Central memory CD8-positive, alpha-beta T cell (primary cell): ENCODE results near the gene ARFRP1.
"Not testable (repeated sequence)": the region's sequence is repeated elsewhere in the genome, so short reads cannot be mapped to it uniquely, and the experiment has no call there.

Experiments used
- ATAC-seq: fragments of 150-1000 bp; cut with Tn5 transposase; replicated peaks from 2 replicates; pipeline ENCODE4 v1.10.0; 2022; ENCODE audit warnings: mild to moderate bottlenecking, moderate FRiP score, moderate number of reproducible peaks; ENCODE audit not compliant: poor library complexity, severe bottlenecking; ENCODE audit errors: extremely low read depth
- DNase-seq, 2 donors: peaks; one replicate each; pipeline ENCODE4 v3.0.0; 2021; ENCODE audit warnings: low spot score in 2 of 2
- H3K27ac Mint-ChIP-seq: one replicate; pipeline ENCODE4 v1.8.0; 2022; ENCODE audit warnings: low read depth, mild to moderate bottlenecking, moderate library complexity, mixed read lengths
- H3K27me3 Mint-ChIP-seq: one replicate; pipeline ENCODE4 v1.8.0; 2022; ENCODE audit warnings: mixed read lengths
- H3K36me3 Mint-ChIP-seq: one replicate; pipeline ENCODE4 v1.8.0; 2022; ENCODE audit warnings: mild to moderate bottlenecking, moderate library complexity, mixed read lengths; ENCODE audit not compliant: insufficient read depth
- H3K4me1 Mint-ChIP-seq: one replicate; pipeline ENCODE4 v1.8.0; 2022; ENCODE audit warnings: mixed read lengths
- H3K4me3 Mint-ChIP-seq: one replicate; pipeline ENCODE4 v1.8.0; 2022; ENCODE audit warnings: mild to moderate bottlenecking, moderate library complexity, mixed read lengths
- H3K9me3 Mint-ChIP-seq: one replicate; pipeline ENCODE4 v1.8.0; 2022; ENCODE audit warnings: mixed read lengths

The ARFRP1 gene

GRCh38 chr20:63734111-63734945 is 26.6 kb upstream of the ARFRP1 start:
- ATAC-seq, result no peak
- H3K27me3 Mint-ChIP-seq, result no peaks in the 10 kb centered on the region
- peak overlapping the region; percentile 35 for H3K4me3 Mint-ChIP-seq
- H3K4me1 Mint-ChIP-seq, result peaks cover 24% of the 10 kb centered on the region
- H3K9me3 Mint-ChIP-seq, result no peaks in the 10 kb centered on the region
- H3K27ac Mint-ChIP-seq, result peak overlapping the region; percentile 61
- H3K36me3 Mint-ChIP-seq, result peaks cover 39% of the 10 kb centered on the region
- no peak for DNase-seq

DNA sequence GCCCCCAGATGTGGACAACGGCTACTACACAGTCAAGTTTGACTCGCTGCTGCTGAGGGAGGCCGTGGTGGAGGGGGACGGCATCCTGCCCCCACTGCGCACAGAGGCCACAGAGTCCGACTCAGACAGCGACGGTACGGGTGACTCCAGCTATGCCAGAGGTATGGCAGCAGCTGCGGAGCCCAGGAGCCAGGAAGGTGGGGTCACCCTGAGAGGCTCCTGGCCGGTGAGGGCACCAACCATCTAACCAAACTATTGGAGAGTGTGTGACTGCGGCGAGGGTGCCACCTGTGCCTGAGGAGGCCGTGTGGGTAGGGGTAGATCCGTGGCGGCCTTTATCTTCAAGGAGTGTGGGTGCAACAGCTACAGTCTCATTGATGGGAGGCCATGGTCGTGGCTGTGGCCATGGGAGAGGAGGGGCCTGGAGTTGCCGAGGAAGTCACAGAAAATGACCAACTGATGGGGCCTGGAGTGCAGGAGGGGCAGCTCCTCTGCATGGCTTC is 25.9 kb upstream of the ARFRP1 start:
- DNase-seq, result no peak
- H3K4me1 Mint-ChIP-seq, result peaks cover 26% of the 10 kb centered on the region
- H3K9me3 Mint-ChIP-seq, result no peaks in the 10 kb centered on the region
- H3K4me3 Mint-ChIP-seq, result peak overlapping the region; percentile 35
- peak overlapping the region; percentile 61 for H3K27ac Mint-ChIP-seq
- H3K27me3 Mint-ChIP-seq, result no peaks in the 10 kb centered on the region
- H3K36me3 Mint-ChIP-seq, result peaks cover 36% of the 10 kb centered on the region
- no peak for ATAC-seq

DNA sequence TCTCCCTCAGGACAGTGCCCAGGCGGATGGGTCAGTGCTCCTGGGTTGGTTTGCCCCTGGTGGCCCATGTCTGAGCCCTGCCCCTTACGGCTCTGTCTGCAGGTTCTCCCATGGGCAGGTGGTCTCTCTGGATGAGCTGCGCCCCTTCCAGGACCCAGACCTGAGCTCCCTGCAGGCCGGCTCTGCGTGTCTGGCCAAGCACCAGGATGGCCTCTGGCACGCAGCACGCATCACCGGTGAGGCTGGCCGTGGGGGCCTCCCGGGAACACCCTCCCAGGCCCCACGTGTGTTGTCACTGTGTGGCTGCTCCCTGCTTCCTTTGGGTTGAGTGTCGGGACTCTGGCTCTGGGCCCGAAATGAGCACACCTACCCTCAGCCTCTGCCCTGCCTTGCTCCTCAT is 25.3 kb upstream of the ARFRP1 start:
- peak overlapping the region; percentile 61 for H3K27ac Mint-ChIP-seq
- no peak for ATAC-seq
- H3K4me1 Mint-ChIP-seq, result peaks cover 31% of the 10 kb centered on the region

GRCh38 chr20:63732118-63733095 is 24.6 kb upstream of the ARFRP1 start:
- H3K27ac Mint-ChIP-seq, result no peak overlapping the region
- H3K9me3 Mint-ChIP-seq, result no peaks in the 10 kb centered on the region
- no peaks in the 10 kb centered on the region for H3K27me3 Mint-ChIP-seq
- no peak for ATAC-seq
- H3K4me3 Mint-ChIP-seq, result no peak overlapping the region
- peaks cover 31% of the 10 kb centered on the region for H3K4me1 Mint-ChIP-seq
- DNase-seq, result no peak
- peaks cover 38% of the 10 kb centered on the region for H3K36me3 Mint-ChIP-seq

More for the DNA sequence above, 25.3 kb upstream of the ARFRP1 start:
- H3K4me3 Mint-ChIP-seq, result no peak overlapping the region
- no peak for DNase-seq
- H3K27me3 Mint-ChIP-seq, result no peaks in the 10 kb centered on the region
- no peaks in the 10 kb centered on the region for H3K9me3 Mint-ChIP-seq
- peaks cover 37% of the 10 kb centered on the region for H3K36me3 Mint-ChIP-seq

DNA sequence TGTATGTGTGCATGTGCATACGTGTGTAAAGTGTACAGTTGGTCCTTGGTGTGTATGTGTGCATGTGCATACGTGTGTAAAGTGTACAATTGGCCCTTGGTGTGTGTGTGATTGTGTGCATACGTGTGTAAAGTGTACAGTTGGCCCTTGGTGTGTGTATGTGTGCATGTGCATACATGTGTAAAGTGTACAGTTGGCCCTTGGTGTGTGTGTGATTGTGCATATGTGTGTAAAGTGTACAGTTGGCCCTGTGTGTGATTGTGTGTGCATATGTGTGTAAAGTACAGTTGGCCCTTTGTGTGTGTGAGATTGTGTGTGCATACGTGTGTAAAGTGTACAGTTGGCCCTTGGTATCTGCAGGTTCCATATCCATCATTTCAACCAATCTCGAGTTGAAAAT is 23.6 kb upstream of the ARFRP1 start:
- Mint-ChIP-seq H3K4me3 (no peak overlapping the region), H3K27me3 (no peaks in the 10 kb centered on the region), H3K4me1 (peaks cover 37% of the 10 kb centered on the region), H3K27ac (no peak overlapping the region), H3K36me3 (peaks cover 31% of the 10 kb centered on the region), H3K9me3 (no peaks in the 10 kb centered on the region)
- ATAC-seq (no peak), DNase-seq (no peak)

- not testable (repeated sequence) for ATAC-seq, DNase-seq, H3K9me3 Mint-ChIP-seq, H3K27me3 Mint-ChIP-seq, H3K4me3 Mint-ChIP-seq, H3K27ac Mint-ChIP-seq
- H3K36me3 Mint-ChIP-seq, result peaks cover 27% of the 10 kb centered on the region
- peaks cover 26% of the 10 kb centered on the region for H3K4me1 Mint-ChIP-seq
These were observed 22.5 kb upstream of the ARFRP1 start for GRCh38 chr20:63730189-63730733.

GRCh38 chr20:63722967-63723622 is 15.3 kb upstream of the ARFRP1 start:
- H3K36me3 Mint-ChIP-seq, result peaks cover 41% of the 10 kb centered on the region
- not testable (repeated sequence) for H3K27me3 Mint-ChIP-seq, H3K4me3 Mint-ChIP-seq, DNase-seq, H3K27ac Mint-ChIP-seq, ATAC-seq
- H3K4me1 Mint-ChIP-seq, result peaks cover 27% of the 10 kb centered on the region
- peaks cover 11% of the 10 kb centered on the region for H3K9me3 Mint-ChIP-seq

- no peak overlapping the region for H3K4me3 Mint-ChIP-seq
- ATAC-seq (no peak), DNase-seq (no peak)
- H3K27ac Mint-ChIP-seq, result peak overlapping the region; percentile 72
- peaks cover 64% of the 10 kb centered on the region for H3K36me3 Mint-ChIP-seq
- H3K9me3 Mint-ChIP-seq, result peaks cover 6% of the 10 kb centered on the region
- no peaks in the 10 kb centered on the region for H3K27me3 Mint-ChIP-seq
- H3K4me1 Mint-ChIP-seq, result peaks cover 42% of the 10 kb centered on the region
These were observed 11.2 kb upstream of the ARFRP1 start for GRCh38 chr20:63718996-63719395.

GRCh38 chr20:63714858-63715257 is 7.1 kb upstream of the ARFRP1 start:
- H3K27ac Mint-ChIP-seq, result no peak overlapping the region
- H3K4me3 Mint-ChIP-seq, result no peak overlapping the region
- ATAC-seq, result no peak
- H3K9me3 Mint-ChIP-seq, result peaks cover 6% of the 10 kb centered on the region
- H3K4me1 Mint-ChIP-seq, result peaks cover 48% of the 10 kb centered on the region
- no peaks in the 10 kb centered on the region for H3K27me3 Mint-ChIP-seq
- H3K36me3 Mint-ChIP-seq, result peaks cover 79% of the 10 kb centered on the region
- no peak for DNase-seq

DNA sequence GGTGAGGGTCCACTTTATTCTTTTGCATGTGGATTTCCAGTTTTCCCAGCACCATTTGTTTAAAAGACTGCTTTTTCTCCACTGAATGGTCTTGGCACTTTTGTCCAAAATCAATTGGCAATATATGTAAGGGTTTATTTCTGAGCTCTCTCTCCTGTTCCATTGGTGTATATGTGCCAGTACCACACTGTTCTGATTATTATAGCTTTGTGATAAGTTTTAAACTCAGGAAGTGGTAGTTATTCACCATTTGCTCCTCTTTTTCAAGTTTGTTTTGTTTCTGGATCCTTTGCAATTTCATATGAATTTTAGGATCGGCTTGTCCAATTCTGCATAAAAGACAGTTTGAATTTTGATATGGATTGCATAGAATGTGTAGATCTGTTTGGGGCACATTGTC is 4.4 kb upstream of the ARFRP1 start:
- Mint-ChIP-seq H3K27ac (peak overlapping the region; percentile 50), H3K27me3 (no peaks in the 10 kb centered on the region), H3K4me3 (no peak overlapping the region), H3K4me1 (peaks cover 48% of the 10 kb centered on the region), H3K9me3 (no peaks in the 10 kb centered on the region), H3K36me3 (peaks cover 70% of the 10 kb centered on the region)
- no peak for ATAC-seq
- DNase-seq, result no peak

DNA sequence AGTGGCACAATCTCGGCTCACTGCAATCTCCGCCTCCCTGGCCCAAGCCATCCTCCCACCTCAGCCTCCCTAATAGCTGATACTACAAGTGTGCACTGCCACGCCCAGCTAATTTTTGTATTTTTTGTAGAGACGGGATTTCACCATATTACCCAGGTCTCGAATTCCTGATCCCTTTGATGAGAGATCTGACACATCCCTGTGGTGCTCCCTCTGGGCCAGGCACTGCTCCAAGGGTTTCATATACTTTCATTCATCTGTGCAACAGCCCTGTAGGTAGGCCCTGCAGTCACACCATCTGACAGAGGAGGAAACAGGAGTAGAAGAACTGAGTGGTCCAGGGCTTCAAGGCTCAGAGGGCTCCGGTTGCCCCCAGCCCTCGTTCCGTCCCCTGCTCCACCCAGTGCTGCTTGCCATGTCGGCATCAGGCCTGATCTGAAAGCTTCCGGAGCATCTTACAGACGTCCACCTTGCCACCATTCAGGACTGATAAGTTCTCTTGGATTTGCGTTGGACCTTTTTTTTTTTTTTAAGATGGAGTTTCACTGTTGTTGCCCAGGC is 3.4 kb upstream of the ARFRP1 start:
- H3K27me3 Mint-ChIP-seq, result no peaks in the 10 kb centered on the region
- H3K27ac Mint-ChIP-seq, result no peak overlapping the region
- H3K4me1 Mint-ChIP-seq, result peaks cover 48% of the 10 kb centered on the region

DNA sequence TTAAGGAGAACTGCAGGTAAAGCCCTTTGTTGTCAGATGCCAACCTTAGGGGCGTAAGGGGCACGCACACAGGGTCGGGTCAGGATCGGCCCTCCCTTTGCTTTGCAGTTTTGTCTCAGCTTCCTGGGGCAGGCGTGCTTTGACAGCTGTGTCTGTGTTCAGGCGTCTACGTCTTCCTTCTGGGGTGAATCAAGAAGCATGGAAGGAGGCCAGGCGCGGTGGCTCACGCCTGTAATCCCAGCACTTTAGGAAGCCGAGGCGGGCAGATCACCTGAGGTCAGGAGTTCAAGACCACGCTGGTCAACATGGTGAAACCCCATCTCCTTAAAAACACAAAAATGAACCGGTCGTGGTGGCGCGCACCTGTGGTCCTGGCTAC is 1.4 kb upstream of the ARFRP1 start:
- no peaks in the 10 kb centered on the region for H3K27me3 Mint-ChIP-seq
- peaks cover 48% of the 10 kb centered on the region for H3K4me1 Mint-ChIP-seq
- no peak for ATAC-seq
- H3K36me3 Mint-ChIP-seq, result peaks cover 60% of the 10 kb centered on the region
- peak overlapping the region; percentile 84 for H3K4me3 Mint-ChIP-seq
- no peak overlapping the region for H3K27ac Mint-ChIP-seq
- no peak for DNase-seq
- H3K9me3 Mint-ChIP-seq, result no peaks in the 10 kb centered on the region

More for the DNA sequence above, 3.4 kb upstream of the ARFRP1 start:
- ATAC-seq (no peak), DNase-seq (no peak)
- Mint-ChIP-seq H3K36me3 (peaks cover 66% of the 10 kb centered on the region), H3K4me3 (no peak overlapping the region), H3K9me3 (no peaks in the 10 kb centered on the region)
